ENCODE results near the gene SLC13A3. TPM values are rescaled to one million over a fixed set of nuclear protein-coding genes. Genes with fewer than 3 reads are reported as not detected.

The SLC13A3 gene
- total RNA-seq, 2 experiments from 2014 or later: not detected

GRCh38 chr20:46583411-46584214 is 67.6 kb downstream of the SLC13A3 start:
- Mint-ChIP-seq H3K4me3 (no peak overlapping the region), H3K27me3 (ENCODE audit: low read depth) (peaks cover 5% of the 10 kb centered on the region), H3K4me1 (ENCODE audit: low read depth) (no peaks in the 10 kb centered on the region), H3K36me3 (ENCODE audit: low read depth) (no peaks in the 10 kb centered on the region), H3K27ac (no peak overlapping the region), H3K9me3 (no peaks in the 10 kb centered on the region)
- CTCF ChIA-PET: interaction anchor here (0.5 kb wide), 1 partner anchor 26 kb away, joined by 3 read pairs; no protein-coding TSS in a partner anchor
- DNase-seq: no peak
- intact Hi-C loops (cut with micrococcal nuclease): no loop called here

DNA sequence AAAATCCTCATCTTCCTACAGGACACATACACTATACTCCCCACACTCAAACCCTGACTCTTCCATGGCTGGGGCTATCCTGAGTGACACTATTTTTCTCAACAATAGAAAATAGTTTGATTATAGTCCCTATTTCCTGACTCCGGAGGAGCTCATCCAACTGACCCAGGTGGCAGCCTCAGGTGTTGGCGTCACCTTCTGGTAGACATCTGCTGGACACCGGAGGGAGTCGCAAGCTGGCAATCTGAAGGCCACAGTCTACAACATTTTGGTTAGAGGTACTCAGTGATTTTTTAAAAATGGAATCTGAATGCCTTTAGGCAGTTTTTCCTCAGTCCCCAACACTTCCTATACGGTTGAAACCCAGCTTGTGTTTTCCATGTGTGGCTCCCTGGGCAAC is 68.6 kb downstream of the SLC13A3 start:
- no peak overlapping the region for H3K27ac Mint-ChIP-seq
- H3K9me3 Mint-ChIP-seq: no peaks in the 10 kb centered on the region
- CTCF ChIA-PET: interaction anchor here (1.0 kb wide), 1 partner anchor 20 kb away, joined by 3 read pairs; no protein-coding TSS in a partner anchor
- no peaks in the 10 kb centered on the region for H3K36me3 Mint-ChIP-seq (ENCODE audit: low read depth)
- H3K4me1 Mint-ChIP-seq (ENCODE audit: low read depth): no peaks in the 10 kb centered on the region
- no peak for DNase-seq
- no peak overlapping the region for H3K4me3 Mint-ChIP-seq
- peaks cover 6% of the 10 kb centered on the region for H3K27me3 Mint-ChIP-seq (ENCODE audit: low read depth)
- intact Hi-C loops (cut with micrococcal nuclease): no loop called here

- H3K27ac Mint-ChIP-seq: no peak overlapping the region
- no peak for DNase-seq
- CTCF ChIA-PET: no interaction called here
- intact Hi-C loops (cut with micrococcal nuclease): no loop called here
- H3K4me1 Mint-ChIP-seq (ENCODE audit: low read depth): no peaks in the 10 kb centered on the region
- H3K27me3 Mint-ChIP-seq (ENCODE audit: low read depth): peaks cover 7% of the 10 kb centered on the region
- no peaks in the 10 kb centered on the region for H3K9me3 Mint-ChIP-seq
- H3K36me3 Mint-ChIP-seq (ENCODE audit: low read depth): no peaks in the 10 kb centered on the region
- no peak overlapping the region for H3K4me3 Mint-ChIP-seq
Measured at GRCh38 chr20:46581391-46581790, 69.9 kb downstream of the SLC13A3 start.

DNA sequence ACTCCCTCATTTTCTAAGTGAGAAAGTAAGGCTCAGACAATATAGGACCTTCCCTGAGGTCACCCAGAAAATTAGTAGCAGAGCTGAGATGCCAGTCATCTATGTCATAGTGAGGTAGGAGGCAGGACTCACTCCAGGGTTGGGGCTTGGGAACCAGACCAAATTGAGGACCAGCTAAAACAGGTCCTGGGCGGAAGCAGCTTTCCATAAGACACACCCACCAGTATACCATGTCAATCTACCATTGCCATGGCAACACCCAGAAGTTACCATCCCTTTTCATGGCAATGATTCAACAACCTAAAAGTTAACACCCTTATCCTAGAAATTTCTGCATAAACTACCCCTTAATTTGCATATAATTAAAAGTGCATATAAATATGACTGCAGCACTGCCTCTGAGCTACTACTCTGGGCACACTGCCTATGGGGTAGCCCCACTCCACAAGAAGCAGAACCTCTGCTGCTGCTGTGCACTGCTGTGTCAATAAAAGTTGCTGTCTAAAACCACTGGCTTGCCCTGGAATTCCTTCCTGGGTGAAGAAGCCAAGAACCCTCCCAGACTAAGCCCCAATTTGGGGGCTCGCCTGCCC is 70.5 kb downstream of the SLC13A3 start:
- Mint-ChIP-seq H3K27me3 (ENCODE audit: low read depth) (peaks cover 7% of the 10 kb centered on the region), H3K36me3 (ENCODE audit: low read depth) (no peaks in the 10 kb centered on the region), H3K4me3 (no peak overlapping the region), H3K9me3 (no peaks in the 10 kb centered on the region), H3K27ac (no peak overlapping the region), H3K4me1 (ENCODE audit: low read depth) (no peaks in the 10 kb centered on the region)
- DNase-seq: no peak
- intact Hi-C loops (cut with micrococcal nuclease): no loop called here
- CTCF ChIA-PET: no interaction called here

DNA sequence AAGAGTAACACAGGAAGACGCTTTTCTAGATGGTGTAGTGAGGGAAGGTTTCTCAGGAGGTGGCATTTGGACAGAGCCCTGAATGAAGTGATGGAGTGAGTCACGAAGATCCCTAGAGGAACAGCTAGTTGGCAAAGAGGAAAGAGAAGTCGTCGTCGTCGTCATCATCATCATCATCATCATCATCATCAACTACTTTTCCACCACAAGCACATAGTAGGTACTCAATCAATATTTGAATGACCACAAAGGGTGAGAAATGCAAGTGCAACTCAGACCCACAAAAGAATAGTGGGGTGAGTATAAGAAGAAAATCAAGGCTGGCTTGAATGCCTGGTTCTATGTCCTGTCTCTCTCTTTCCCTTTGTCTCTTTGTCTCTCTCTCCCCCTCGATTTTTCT is 72.5 kb downstream of the SLC13A3 start:
- intact Hi-C loops (cut with micrococcal nuclease): no loop called here
- CTCF ChIA-PET: no interaction called here
- no peak overlapping the region for H3K27ac Mint-ChIP-seq

DNA sequence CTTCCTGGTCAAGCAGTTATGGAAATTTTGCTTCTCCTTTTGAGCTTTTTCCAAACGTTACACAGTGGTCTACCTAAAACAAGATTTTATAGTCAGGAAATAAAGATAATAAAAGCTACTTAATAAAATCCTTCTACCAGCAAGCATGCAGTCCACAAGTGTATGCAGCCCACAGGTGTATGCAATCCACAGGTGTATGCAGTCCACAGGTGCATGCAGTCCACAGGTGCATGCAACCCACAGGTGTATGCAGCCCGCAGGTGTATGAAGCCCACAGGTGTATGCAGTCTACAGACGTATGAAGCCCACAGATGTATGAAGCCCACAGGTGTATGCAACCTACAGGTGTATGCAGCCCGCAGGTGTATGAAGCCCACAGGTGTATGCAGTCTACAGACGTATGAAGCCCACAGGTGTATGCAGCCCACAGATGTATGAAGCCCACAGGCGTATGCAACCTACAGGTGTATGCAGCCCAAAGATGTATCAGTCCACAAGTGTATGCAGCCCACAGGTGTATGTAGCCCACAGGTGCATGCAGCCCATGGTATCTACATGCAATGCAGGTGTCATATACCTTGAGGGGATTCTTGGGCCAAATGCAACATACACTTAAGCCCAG is 74.4 kb downstream of the SLC13A3 start:
- no peak overlapping the region for H3K4me3 Mint-ChIP-seq
- CTCF ChIA-PET: no interaction called here
- H3K4me1 Mint-ChIP-seq (ENCODE audit: low read depth): no peaks in the 10 kb centered on the region
- H3K27me3 Mint-ChIP-seq (ENCODE audit: low read depth): peaks cover 7% of the 10 kb centered on the region
- intact Hi-C loops (cut with micrococcal nuclease): no loop called here
- H3K9me3 Mint-ChIP-seq: no peaks in the 10 kb centered on the region
- no peak overlapping the region for H3K27ac Mint-ChIP-seq
- DNase-seq: no peak
- no peaks in the 10 kb centered on the region for H3K36me3 Mint-ChIP-seq (ENCODE audit: low read depth)

More for the DNA sequence above, 72.5 kb downstream of the SLC13A3 start:
- DNase-seq: no peak
- Mint-ChIP-seq H3K4me3 (no peak overlapping the region), H3K4me1 (ENCODE audit: low read depth) (no peaks in the 10 kb centered on the region), H3K36me3 (ENCODE audit: low read depth) (no peaks in the 10 kb centered on the region), H3K9me3 (no peaks in the 10 kb centered on the region), H3K27me3 (ENCODE audit: low read depth) (peaks cover 7% of the 10 kb centered on the region)

DNA sequence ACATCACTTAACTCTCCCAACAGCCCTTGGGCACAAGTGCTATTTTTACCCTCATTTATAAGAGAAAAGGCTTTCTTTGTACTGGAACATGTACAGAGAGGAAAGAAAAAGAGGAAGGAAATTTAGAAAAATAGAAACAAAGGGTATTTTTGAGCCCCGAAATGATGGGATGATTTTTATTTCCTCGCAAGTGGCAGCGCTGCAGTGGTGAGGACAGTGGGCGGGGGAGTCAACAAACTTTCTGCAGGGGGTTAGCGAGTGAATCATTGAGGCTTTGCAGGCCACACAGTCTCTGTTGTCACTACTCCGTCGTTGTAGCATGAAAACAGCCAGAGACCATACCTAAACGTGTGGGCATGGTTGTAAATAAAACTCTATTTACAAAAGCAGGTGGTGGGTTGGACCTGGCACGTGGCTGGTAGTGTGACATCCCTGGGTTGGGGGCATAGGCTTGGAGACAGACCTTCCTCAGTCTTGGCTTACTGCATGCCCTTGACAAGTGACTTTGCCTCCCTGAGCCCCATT is 75.3 kb downstream of the SLC13A3 start:
- Mint-ChIP-seq H3K4me1 (ENCODE audit: low read depth) (no peaks in the 10 kb centered on the region), H3K4me3 (no peak overlapping the region), H3K27me3 (ENCODE audit: low read depth) (peaks cover 3% of the 10 kb centered on the region), H3K36me3 (ENCODE audit: low read depth) (no peaks in the 10 kb centered on the region), H3K27ac (no peak overlapping the region), H3K9me3 (no peaks in the 10 kb centered on the region)
- DNase-seq: no peak
- intact Hi-C loops (cut with micrococcal nuclease): no loop called here
- CTCF ChIA-PET: interaction anchor here (0.7 kb wide), 1 partner anchor 242 kb away, joined by 3 read pairs; no protein-coding TSS in a partner anchor

GRCh38 chr20:46575394-46575793 is 75.9 kb downstream of the SLC13A3 start:
- no peak for DNase-seq
- Mint-ChIP-seq H3K36me3 (ENCODE audit: low read depth) (no peaks in the 10 kb centered on the region), H3K27me3 (ENCODE audit: low read depth) (peaks cover 3% of the 10 kb centered on the region), H3K9me3 (no peaks in the 10 kb centered on the region), H3K27ac (no peak overlapping the region), H3K4me3 (no peak overlapping the region), H3K4me1 (ENCODE audit: low read depth) (no peaks in the 10 kb centered on the region)
- CTCF ChIA-PET: interaction anchor here (0.5 to 0.7 kb wide), 2 partner anchors 69 to 241 kb away, joined by 3 read pairs; no protein-coding TSS in a partner anchor
- intact Hi-C loops (cut with micrococcal nuclease): no loop called here

DNA sequence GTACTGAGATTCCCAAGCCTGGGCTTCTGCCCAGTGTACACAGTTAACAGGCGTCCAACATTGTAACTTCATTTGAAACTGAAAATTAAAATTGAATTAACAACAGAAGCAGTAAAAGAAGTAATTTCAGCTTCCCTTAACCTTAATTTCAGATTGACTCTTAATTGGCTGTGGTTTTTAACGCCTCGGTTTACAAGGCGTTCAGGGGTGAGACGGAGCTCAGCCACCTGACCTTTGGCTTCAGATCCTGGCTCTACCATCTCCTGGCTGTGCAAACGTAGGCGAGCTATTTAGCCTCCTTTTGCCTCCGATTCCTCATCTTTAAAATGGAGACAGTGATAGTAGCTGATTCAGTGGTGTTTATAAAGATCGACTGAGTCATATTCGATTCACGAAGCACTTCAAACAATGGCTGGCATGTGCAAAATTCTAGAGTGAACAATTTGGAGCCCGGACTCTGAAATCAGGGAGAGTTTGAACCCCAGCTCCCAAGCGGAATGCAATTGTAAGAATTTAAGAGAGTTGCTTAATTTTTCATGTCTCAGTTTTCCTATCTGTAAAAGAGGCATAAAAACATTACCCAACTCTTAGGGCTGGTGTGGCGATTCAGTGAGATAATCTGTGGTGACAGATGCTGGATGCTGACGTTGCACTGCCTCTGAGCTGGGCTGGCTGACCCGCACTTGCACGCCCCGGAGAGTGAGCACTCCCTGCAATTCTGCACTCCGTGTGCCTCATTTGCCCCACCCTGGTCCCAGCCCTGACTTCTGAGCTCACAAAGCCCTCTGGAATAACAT is 77.3 kb downstream of the SLC13A3 start:
- Mint-ChIP-seq H3K36me3 (ENCODE audit: low read depth) (no peaks in the 10 kb centered on the region), H3K4me1 (ENCODE audit: low read depth) (no peaks in the 10 kb centered on the region), H3K4me3 (no peak overlapping the region), H3K27ac (no peak overlapping the region), H3K9me3 (no peaks in the 10 kb centered on the region), H3K27me3 (ENCODE audit: low read depth) (peaks cover 3% of the 10 kb centered on the region)
- no peak for DNase-seq
- CTCF ChIA-PET: interaction anchor here (0.6 to 0.7 kb wide), 2 partner anchors 8 to 9 kb away, joined by 3 read pairs; no protein-coding TSS in a partner anchor
- intact Hi-C loops (cut with micrococcal nuclease): no loop called here

GRCh38 chr20:46573234-46573633 is 78.0 kb downstream of the SLC13A3 start:
- Mint-ChIP-seq H3K27ac (no peak overlapping the region), H3K9me3 (no peaks in the 10 kb centered on the region), H3K27me3 (ENCODE audit: low read depth) (peaks cover 2% of the 10 kb centered on the region), H3K4me1 (ENCODE audit: low read depth) (no peaks in the 10 kb centered on the region), H3K4me3 (no peak overlapping the region), H3K36me3 (ENCODE audit: low read depth) (no peaks in the 10 kb centered on the region)
- CTCF ChIA-PET: interaction anchor here (0.6 to 1.0 kb wide), 2 partner anchors 9 to 11 kb away, joined by 3 to 4 read pairs; no protein-coding TSS in a partner anchor
- intact Hi-C loops (cut with micrococcal nuclease): no loop called here
- no peak for DNase-seq

GRCh38 chr20:46572790-46573189 is 78.5 kb downstream of the SLC13A3 start:
- CTCF ChIA-PET: interaction anchor here (1.0 kb wide), 1 partner anchor 10 kb away, joined by 4 read pairs; no protein-coding TSS in a partner anchor
- H3K27ac Mint-ChIP-seq: no peak overlapping the region
- no peaks in the 10 kb centered on the region for H3K36me3 Mint-ChIP-seq (ENCODE audit: low read depth)
- H3K4me3 Mint-ChIP-seq: no peak overlapping the region
- no peak for DNase-seq
- H3K9me3 Mint-ChIP-seq: no peaks in the 10 kb centered on the region
- H3K27me3 Mint-ChIP-seq (ENCODE audit: low read depth): peaks cover 2% of the 10 kb centered on the region
- intact Hi-C loops (cut with micrococcal nuclease): no loop called here
- no peaks in the 10 kb centered on the region for H3K4me1 Mint-ChIP-seq (ENCODE audit: low read depth)

- intact Hi-C loops (cut with micrococcal nuclease): no loop called here
- no peaks in the 10 kb centered on the region for H3K9me3 Mint-ChIP-seq
- DNase-seq: no peak
- peaks cover 5% of the 10 kb centered on the region for H3K27me3 Mint-ChIP-seq (ENCODE audit: low read depth)
- no peaks in the 10 kb centered on the region for H3K4me1 Mint-ChIP-seq (ENCODE audit: low read depth)
- no peak overlapping the region for H3K4me3 Mint-ChIP-seq
- H3K27ac Mint-ChIP-seq: no peak overlapping the region
- CTCF ChIA-PET: interaction anchor here (1.0 kb wide), 1 partner anchor 10 kb away, joined by 4 read pairs; no protein-coding TSS in a partner anchor
- H3K36me3 Mint-ChIP-seq (ENCODE audit: low read depth): no peaks in the 10 kb centered on the region
Measured at GRCh38 chr20:46572153-46572552, 79.1 kb downstream of the SLC13A3 start.

Measured in activated naive CD4-positive, alpha-beta T cell treated with anti-CD3 and anti-CD28 coated beads for 36 hours (primary cell).